ENCODE measurements around the gene UBE2L3.

Gene UBE2L3

DNA sequence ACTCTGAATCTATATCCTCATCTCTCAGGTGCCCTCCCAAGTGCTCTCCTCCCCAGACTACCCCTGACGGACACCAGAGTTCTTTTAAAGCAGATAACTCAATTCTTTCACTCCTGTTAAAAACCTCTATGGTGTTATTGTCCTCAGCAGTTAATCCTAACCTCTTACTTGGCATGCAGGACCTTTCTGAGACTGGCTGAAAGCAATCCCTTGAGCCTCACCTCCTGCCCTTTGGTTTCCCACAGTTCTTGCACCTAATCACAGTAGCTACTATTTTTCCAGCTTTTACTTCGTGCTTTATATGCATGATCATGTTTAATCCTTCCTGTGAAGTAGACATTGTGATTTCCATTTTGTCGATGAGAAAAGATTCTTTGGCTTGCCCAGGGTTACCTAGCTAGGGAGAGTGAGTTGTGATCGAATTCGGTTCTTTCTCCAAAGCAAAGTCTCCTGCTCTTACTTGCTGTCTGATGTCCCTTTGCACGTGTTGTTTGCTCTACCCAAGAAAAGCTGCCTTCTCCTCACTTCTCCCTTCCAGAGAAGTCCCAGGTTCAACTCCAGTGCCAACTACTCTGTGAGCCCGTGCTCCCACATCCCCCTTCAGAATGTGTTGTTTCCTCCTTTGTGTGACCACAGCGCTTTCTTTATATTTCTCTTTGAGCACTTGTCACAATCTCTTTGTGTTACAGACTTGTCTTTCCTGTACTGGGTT, 2.1 kb downstream of the UBE2L3 start:
- Histone ChIP-seq H3K4me3 (ENCODE audit: low read depth in 1 of 2, low read length in 2 of 2) (peak overlapping the region in 1 of 2 experiments; percentile 89; a peak in 3 of 4 replicates), H3K4me1 (ENCODE audit: insufficient read depth, low read length) (peaks cover 52% of the 10 kb centered on the region)
- no peak for ATAC-seq (ENCODE audit: insufficient read depth, low read depth)

DNA sequence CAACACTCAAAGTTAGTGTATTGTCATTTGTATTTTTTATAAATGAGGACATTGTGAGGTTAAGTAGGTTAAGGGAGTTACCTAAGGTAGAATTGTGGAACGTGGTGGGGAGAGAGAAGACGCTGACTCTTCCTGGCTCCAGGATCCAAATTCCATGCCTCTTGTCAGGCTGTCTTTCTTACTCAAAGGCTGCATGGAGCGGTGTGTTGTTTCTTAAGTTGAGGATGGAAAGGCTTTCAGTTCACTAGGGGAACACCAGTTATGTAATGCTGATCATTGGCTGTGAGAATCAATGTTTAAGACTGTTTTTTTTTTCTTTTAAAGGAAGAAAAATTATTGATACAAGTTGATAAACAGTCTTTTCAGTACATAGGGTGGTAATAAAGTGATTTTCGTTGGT, 2.9 kb downstream of the UBE2L3 start:
- ATAC-seq (ENCODE audit: insufficient read depth, low read depth) (no peak), DNase-seq (no peak)
- peak overlapping the region in 1 of 2 experiments; percentile 89; a peak in 1 of 4 replicates for H3K4me3 ChIP-seq (ENCODE audit: low read depth in 1 of 2, low read length in 2 of 2)

More for the DNA sequence above, 2.1 kb downstream of the UBE2L3 start:
- Histone ChIP-seq H3K36me3 (ENCODE audit: insufficient read depth, low read length) (peaks cover 46% of the 10 kb centered on the region), H3K79me2 (ENCODE audit: insufficient read depth, low read length) (peaks cover 74% of the 10 kb centered on the region), H3K4me2 (ENCODE audit: insufficient read depth, low read length) (peak overlapping the region; percentile 91), H3K9me3 (ENCODE audit: insufficient read depth, low read length, severe bottlenecking) (no peaks in the 10 kb centered on the region), H2AFZ (ENCODE audit: low read depth, low read length) (no peak overlapping the region), H3K27ac (ENCODE audit: low read length) (peak overlapping the region; percentile 27; the same call in 1 of the 2 replicates), H3K27me3 (ENCODE audit: insufficient read depth, low read length, poor library complexity) (no peaks in the 10 kb centered on the region), H4K20me1 (ENCODE audit: insufficient read depth, low read length) (peaks cover 66% of the 10 kb centered on the region), H3K9ac (ENCODE audit: low read depth, low read length) (peak overlapping the region; percentile 95)
- DNase-seq = no peak
- no peak for TF ChIP-seq CTCF (IDR thresholded peaks at IDR 0.05; ENCODE audit: borderline replicate concordance, extremely low read depth, low read length, poor library complexity, severe bottlenecking)
- no peak for TF ChIP-seq EZH2 (IDR thresholded peaks at IDR 0.05; ENCODE audit: borderline replicate concordance, low read depth, low read length, severe bottlenecking)

GRCh38 chr22:21571679-21572078, 4.2 kb downstream of the UBE2L3 start:
- Histone ChIP-seq H3K27ac (ENCODE audit: low read length) (no peak overlapping the region), H3K4me3 (ENCODE audit: low read depth in 1 of 2, low read length in 2 of 2) (no peak overlapping the region), H3K36me3 (ENCODE audit: insufficient read depth, low read length) (peaks cover 46% of the 10 kb centered on the region), H3K4me2 (ENCODE audit: insufficient read depth, low read length) (peak overlapping the region; percentile 91; the same call in 1 of the 2 replicates), H3K9ac (ENCODE audit: low read depth, low read length) (no peak overlapping the region), H3K27me3 (ENCODE audit: insufficient read depth, low read length, poor library complexity) (no peaks in the 10 kb centered on the region), H3K79me2 (ENCODE audit: insufficient read depth, low read length) (peaks cover 95% of the 10 kb centered on the region), H2AFZ (ENCODE audit: low read depth, low read length) (no peak overlapping the region), H3K9me3 (ENCODE audit: insufficient read depth, low read length, severe bottlenecking) (no peaks in the 10 kb centered on the region), H4K20me1 (ENCODE audit: insufficient read depth, low read length) (peaks cover 74% of the 10 kb centered on the region), H3K4me1 (ENCODE audit: insufficient read depth, low read length) (peaks cover 52% of the 10 kb centered on the region)
- ATAC-seq (ENCODE audit: insufficient read depth, low read depth) = no peak
- no peak for DNase-seq
- TF ChIP-seq EZH2 (IDR thresholded peaks at IDR 0.05; ENCODE audit: borderline replicate concordance, low read depth, low read length, severe bottlenecking) (no peak), CTCF (IDR thresholded peaks at IDR 0.05; ENCODE audit: borderline replicate concordance, extremely low read depth, low read length, poor library complexity, severe bottlenecking) (no peak)

More for the DNA sequence above, 2.9 kb downstream of the UBE2L3 start:
- H3K27ac ChIP-seq (ENCODE audit: low read length) = no peak overlapping the region
- peaks cover 46% of the 10 kb centered on the region for H3K36me3 ChIP-seq (ENCODE audit: insufficient read depth, low read length)
- H4K20me1 ChIP-seq (ENCODE audit: insufficient read depth, low read length) = peaks cover 68% of the 10 kb centered on the region
- H3K4me1 ChIP-seq (ENCODE audit: insufficient read depth, low read length) = peaks cover 52% of the 10 kb centered on the region
- peaks cover 82% of the 10 kb centered on the region for H3K79me2 ChIP-seq (ENCODE audit: insufficient read depth, low read length)
- no peak for TF ChIP-seq EZH2 (IDR thresholded peaks at IDR 0.05; ENCODE audit: borderline replicate concordance, low read depth, low read length, severe bottlenecking)
- TF ChIP-seq CTCF (IDR thresholded peaks at IDR 0.05; ENCODE audit: borderline replicate concordance, extremely low read depth, low read length, poor library complexity, severe bottlenecking) = no peak
- no peaks in the 10 kb centered on the region for H3K27me3 ChIP-seq (ENCODE audit: insufficient read depth, low read length, poor library complexity)
- H3K9ac ChIP-seq (ENCODE audit: low read depth, low read length) = peak overlapping the region; percentile 95; the same call in 1 of the 2 replicates
- no peaks in the 10 kb centered on the region for H3K9me3 ChIP-seq (ENCODE audit: insufficient read depth, low read length, severe bottlenecking)
- H3K4me2 ChIP-seq (ENCODE audit: insufficient read depth, low read length) = peak overlapping the region; percentile 91
- H2AFZ ChIP-seq (ENCODE audit: low read depth, low read length) = no peak overlapping the region
